ENCODE measurements around the gene TWSG1.

DNA sequence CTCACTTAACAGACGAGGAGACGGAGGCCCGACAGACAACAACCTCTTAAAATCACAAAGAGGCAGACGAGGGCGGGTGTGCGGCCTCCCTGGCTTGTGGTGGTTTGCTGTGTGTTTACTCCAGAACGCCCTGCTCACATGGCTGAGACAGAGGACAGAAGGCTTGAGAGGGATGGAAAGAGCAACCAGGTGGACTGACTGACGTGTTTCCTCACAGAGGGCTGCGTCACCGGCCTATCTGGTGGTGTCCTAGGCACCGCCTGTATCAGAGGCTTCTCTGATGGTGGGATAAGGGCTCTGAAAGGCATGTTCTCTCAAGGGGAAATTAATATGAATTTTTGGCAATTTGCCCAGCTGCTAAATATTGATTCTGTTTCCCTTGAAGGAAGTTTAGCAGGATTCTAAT is 93.7 kb downstream of the TWSG1 start:
- no peak for TF ChIP-seq EZH2 (conservative IDR thresholded peaks at IDR 0.05; ENCODE audit: low read depth, low read length)
- no peak for TF ChIP-seq YY1 (IDR thresholded peaks at IDR 0.05; ENCODE audit: insufficient read depth, insufficient replicate concordance, low read depth, low read length)
- TF ChIP-seq, protein P1, sequence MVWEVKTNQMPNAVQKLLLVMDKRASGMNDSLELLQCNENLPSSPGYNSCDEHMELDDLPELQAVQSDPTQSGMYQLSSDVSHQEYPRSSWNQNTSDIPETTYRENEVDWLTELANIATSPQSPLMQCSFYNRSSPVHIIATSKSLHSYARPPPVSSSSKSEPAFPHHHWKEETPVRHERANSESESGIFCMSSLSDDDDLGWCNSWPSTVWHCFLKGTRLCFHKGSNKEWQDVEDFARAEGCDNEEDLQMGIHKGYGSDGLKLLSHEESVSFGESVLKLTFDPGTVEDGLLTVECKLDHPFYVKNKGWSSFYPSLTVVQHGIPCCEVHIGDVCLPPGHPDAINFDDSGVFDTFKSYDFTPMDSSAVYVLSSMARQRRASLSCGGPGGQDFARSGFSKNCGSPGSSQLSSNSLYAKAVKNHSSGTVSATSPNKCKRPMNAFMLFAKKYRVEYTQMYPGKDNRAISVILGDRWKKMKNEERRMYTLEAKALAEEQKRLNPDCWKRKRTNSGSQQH (CRISPR knock-in tag; IDR thresholded peaks at IDR 0.05; ENCODE audit: low read depth) = no peak
- no peak for TF ChIP-seq USF2 (IDR thresholded peaks at IDR 0.05; ENCODE audit: low read depth, low read length)
- no peak for TF ChIP-seq USF2 (CRISPR knock-in tag; IDR thresholded peaks at IDR 0.05; ENCODE audit: borderline replicate concordance)
- TF ChIP-seq ZMYM4 (CRISPR knock-in tag; IDR thresholded peaks at IDR 0.05) = no peak
- no peak for TF ChIP-seq ZNF558 (CRISPR knock-in tag; IDR thresholded peaks at IDR 0.05; ENCODE audit: borderline replicate concordance)
- no peak for TF ChIP-seq ZNF44 (CRISPR knock-in tag; IDR thresholded peaks at IDR 0.05)
- no peak for TF ChIP-seq DMTF1 (CRISPR knock-in tag; IDR thresholded peaks at IDR 0.05)
- no peak for TF ChIP-seq ATF7 (IDR thresholded peaks at IDR 0.05)
- TF ChIP-seq ATF7 (CRISPR knock-in tag; IDR thresholded peaks at IDR 0.05) = no peak
- no peak for TF ChIP-seq SMC3 (IDR thresholded peaks at IDR 0.05; ENCODE audit: low read length)
- no peak for TF ChIP-seq SPEN (CRISPR knock-in tag; IDR thresholded peaks at IDR 0.05; ENCODE audit: low read depth)
- TF ChIP-seq POLR2AphosphoS5 (IDR thresholded peaks at IDR 0.05; ENCODE audit: low read depth, low read length) = no peak
- no peak for TF ChIP-seq ZFP36 (IDR thresholded peaks at IDR 0.05; ENCODE audit: borderline replicate concordance, low read depth, low read length, partially characterized antibody)
- TF ChIP-seq TBL1XR1 (IDR thresholded peaks at IDR 0.05; ENCODE audit: borderline replicate concordance, low read length, partially characterized antibody) = no peak

Measured in HepG2 (cell line).